GM12892 (cell line): ENCODE data around the gene AKR7A2.
"Not testable (repeated sequence)": the region's sequence is repeated elsewhere in the genome, so short reads cannot be mapped to it uniquely, and the experiment has no call there.

Experiments
- POLR2AphosphoS5 ChIP-seq: IDR thresholded peaks from 2 replicates; pipeline ENCODE4 v1.6.1; 2011; ENCODE audit warnings: low read depth, low read length, control low read depth
- TAF1 ChIP-seq: IDR thresholded peaks from 2 replicates; pipeline ENCODE4 v1.6.1; 2011; ENCODE audit warnings: low read depth, mild to moderate bottlenecking, control low read depth, low read length, borderline replicate concordance

DNA sequence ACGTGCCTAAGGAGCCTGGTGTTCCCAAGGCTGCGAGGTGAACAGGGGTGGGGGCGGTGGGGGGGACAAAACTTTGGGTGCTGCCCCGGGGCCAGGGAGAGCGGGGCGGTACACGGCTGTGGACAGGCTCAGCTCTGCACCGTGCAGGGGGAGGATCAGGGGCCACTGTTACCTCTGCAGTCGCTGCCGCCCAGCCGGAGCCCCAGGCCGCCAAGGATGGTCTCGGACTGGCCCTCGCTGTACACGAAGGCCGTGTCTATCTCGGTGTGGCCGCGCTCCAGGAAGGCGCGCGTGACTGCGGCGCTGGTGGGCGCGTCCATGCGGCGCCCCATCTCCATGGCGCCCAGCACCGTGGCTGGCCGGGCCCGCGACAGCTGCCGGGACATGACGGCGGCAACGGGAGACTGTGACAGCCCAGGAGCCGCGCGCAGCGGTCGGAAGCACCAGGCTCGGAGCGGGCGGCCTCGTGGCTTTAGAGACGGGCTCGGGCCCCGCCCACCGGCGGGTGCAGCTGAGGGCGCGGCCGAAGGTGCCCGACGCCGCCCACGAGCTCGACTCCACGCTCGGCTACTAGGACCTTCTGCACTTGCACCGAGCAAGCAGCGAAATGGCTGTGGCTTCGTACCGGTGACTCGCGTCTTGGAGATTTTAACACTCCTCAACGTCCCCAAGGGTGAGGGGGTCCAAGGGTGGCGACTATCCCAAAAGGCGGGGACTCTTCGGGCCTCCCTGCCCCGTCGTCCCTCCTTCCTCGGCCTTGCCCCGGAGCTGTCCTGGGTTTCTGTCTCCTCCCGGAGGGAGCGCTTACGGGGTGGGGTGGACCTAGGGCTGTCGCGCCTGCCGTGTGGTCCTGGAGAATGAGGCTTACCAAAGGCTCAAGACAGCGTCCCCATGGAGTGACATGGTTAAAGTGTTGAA lies 23.4 kb downstream of the AKR7A2 start, which contains the start of gene AKR7A3:
- not testable (repeated sequence) for TF ChIP-seq TAF1, POLR2AphosphoS5
